Measurements from ENCODE around the gene SLITRK3. TPM values are rescaled to one million over a fixed set of nuclear protein-coding genes. Genes with fewer than 3 reads are reported as not detected.

Gene SLITRK3
- total RNA-seq, 1 donor from 2014 or later, result 0.09 TPM

DNA sequence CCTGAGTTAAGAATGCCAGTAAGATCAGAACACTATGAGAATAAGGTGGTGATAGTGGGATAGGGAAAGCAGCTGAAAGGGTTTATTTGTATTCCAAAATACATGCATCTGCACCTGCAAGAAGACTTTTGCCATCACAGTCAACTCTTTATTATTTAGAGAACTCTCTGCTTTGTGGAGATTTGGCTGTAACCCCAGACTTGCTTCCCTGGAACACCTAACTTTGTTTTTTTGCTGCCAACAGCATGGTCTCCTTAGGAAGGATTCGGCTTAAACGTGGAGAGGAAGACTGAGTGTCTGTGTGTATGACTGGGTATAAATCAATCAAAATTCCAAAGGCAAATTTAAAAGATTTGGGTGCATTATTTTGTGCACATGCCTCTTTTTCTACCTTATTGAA is 21.6 kb upstream of the SLITRK3 start:
- no peaks in the 10 kb centered on the region for H3K36me3 ChIP-seq
- TF ChIP-seq, protein P1, sequence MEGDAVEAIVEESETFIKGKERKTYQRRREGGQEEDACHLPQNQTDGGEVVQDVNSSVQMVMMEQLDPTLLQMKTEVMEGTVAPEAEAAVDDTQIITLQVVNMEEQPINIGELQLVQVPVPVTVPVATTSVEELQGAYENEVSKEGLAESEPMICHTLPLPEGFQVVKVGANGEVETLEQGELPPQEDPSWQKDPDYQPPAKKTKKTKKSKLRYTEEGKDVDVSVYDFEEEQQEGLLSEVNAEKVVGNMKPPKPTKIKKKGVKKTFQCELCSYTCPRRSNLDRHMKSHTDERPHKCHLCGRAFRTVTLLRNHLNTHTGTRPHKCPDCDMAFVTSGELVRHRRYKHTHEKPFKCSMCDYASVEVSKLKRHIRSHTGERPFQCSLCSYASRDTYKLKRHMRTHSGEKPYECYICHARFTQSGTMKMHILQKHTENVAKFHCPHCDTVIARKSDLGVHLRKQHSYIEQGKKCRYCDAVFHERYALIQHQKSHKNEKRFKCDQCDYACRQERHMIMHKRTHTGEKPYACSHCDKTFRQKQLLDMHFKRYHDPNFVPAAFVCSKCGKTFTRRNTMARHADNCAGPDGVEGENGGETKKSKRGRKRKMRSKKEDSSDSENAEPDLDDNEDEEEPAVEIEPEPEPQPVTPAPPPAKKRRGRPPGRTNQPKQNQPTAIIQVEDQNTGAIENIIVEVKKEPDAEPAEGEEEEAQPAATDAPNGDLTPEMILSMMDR (IDR thresholded peaks at IDR 0.05), result no peak
- H3K27me3 ChIP-seq, result no peaks in the 10 kb centered on the region
- ATAC-seq, result no peak
- H3K9me3 ChIP-seq, result no peaks in the 10 kb centered on the region
- DNase-seq, result no peak
- no peaks in the 10 kb centered on the region for H3K4me1 ChIP-seq
- H3K4me3 ChIP-seq, result no peak overlapping the region
- intact Hi-C loops (cut with DNase I), result no loop called here
- no peak overlapping the region for H3K27ac ChIP-seq

DNA sequence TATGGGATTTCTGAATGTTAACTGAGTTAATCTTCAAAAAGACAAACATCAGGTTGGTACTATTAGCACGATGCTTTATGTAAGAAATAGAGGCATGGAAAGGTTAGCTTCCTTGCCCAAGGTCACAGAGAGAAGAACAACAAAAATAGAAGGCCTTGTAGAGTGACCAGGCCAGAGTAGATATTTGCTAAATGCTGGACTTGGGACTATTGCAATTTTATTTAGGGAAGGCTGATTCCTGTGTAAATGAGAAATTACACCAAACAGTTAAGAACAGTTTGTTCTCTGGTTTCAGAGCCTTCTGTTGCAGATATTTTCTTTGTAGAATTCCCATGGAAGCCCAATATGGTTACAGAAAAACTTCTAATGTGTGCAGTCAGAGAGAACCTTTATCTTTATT is 16.4 kb upstream of the SLITRK3 start:
- TF ChIP-seq, protein P1 (IDR thresholded peaks at IDR 0.05), result no peak
- Histone ChIP-seq H3K36me3 (no peaks in the 10 kb centered on the region), H3K9me3 (no peaks in the 10 kb centered on the region), H3K27me3 (no peaks in the 10 kb centered on the region), H3K27ac (no peak overlapping the region), H3K4me3 (no peak overlapping the region), H3K4me1 (no peaks in the 10 kb centered on the region)
- intact Hi-C loops (cut with DNase I), result no loop called here
- DNase-seq, result no peak
- no peak for ATAC-seq

DNA sequence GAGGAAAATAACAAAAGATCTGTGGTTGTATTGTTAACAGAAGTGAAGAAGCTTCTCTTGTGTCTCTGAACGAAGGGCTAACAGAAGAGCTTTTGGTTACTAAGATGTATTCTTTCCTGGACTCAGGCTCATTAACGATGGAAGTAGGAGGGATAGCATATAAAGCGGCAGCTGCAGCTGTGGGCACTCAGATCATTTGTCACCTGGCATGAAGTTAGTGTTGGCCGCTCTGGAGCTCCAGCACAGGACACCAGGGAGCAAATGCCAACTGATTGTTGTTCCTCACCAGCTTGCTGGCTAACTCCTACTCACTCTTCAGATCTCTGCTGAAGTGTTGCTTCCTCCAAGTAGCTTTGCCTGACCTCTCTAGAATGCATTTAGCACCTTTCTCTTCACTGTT is 15.5 kb upstream of the SLITRK3 start:
- Histone ChIP-seq H3K4me1 (no peaks in the 10 kb centered on the region), H3K36me3 (no peaks in the 10 kb centered on the region), H3K4me3 (no peak overlapping the region), H3K27me3 (no peaks in the 10 kb centered on the region), H3K27ac (no peak overlapping the region), H3K9me3 (no peaks in the 10 kb centered on the region)
- intact Hi-C loops (cut with DNase I), result no loop called here
- ATAC-seq (no peak), DNase-seq (no peak)
- TF ChIP-seq, protein P1 (IDR thresholded peaks at IDR 0.05), result no peak

DNA sequence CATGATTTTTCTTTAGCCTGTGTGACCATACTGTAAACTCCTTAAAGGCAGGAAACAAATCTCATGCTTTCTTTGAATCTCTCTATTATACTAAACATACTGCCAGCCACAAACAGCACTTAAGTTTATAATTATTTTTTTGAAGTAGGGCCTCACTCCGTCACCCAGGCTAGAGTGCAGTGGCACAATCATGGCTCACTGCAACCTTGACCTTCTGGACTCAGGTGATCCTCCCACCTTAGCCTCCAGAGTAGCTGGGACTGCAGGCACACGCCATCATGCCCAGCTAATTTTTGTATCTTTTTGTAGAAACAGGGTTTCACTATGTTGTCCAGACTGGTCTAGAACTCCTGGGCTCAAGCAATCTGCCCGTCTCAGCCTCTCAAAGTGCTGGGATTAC is 14.5 kb upstream of the SLITRK3 start:
- Histone ChIP-seq H3K4me3 (no peak overlapping the region), H3K36me3 (no peaks in the 10 kb centered on the region), H3K27me3 (no peaks in the 10 kb centered on the region), H3K4me1 (no peaks in the 10 kb centered on the region), H3K27ac (no peak overlapping the region), H3K9me3 (no peaks in the 10 kb centered on the region)
- intact Hi-C loops (cut with DNase I), result no loop called here
- ATAC-seq (no peak), DNase-seq (no peak)
- TF ChIP-seq, protein P1 (IDR thresholded peaks at IDR 0.05), result no peak

DNA sequence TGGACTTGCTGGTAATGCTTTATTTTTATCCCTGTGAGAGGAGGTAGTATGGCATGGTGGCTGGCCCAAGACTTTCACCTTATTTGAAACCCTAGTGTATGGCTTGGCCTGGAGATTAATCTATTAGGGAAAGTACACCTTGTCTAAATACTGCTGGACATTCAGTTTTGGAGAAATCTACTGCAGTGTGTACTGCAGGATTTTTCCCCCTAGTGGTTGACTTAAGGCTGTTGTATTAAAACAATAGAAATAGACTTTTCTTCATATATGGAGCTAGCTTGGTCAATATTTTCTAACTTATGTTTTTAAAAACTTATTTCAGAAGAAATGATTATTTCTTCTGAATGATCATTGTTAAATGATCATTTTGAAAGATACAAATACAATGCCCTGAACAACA is 13.9 kb upstream of the SLITRK3 start:
- DNase-seq (no peak), ATAC-seq (no peak)
- Histone ChIP-seq H3K27me3 (no peaks in the 10 kb centered on the region), H3K4me3 (no peak overlapping the region), H3K4me1 (no peaks in the 10 kb centered on the region), H3K36me3 (no peaks in the 10 kb centered on the region), H3K27ac (no peak overlapping the region), H3K9me3 (no peaks in the 10 kb centered on the region)
- intact Hi-C loops (cut with DNase I), result no loop called here
- TF ChIP-seq, protein P1 (IDR thresholded peaks at IDR 0.05), result peak; percentile 22
